NCI-H187 treated with DMSO at 0.1 percent for 48 hours (cell line): ENCODE data around the gene DTYMK.

Experiments used
- DNase-seq: peaks from one replicate; lab custom pipeline; 2025; lab: John Stamatoyannopoulos, UW

Gene DTYMK

GRCh38 chr2:241645915-241646645, 40.5 kb downstream of the DTYMK start:
- no peak for DNase-seq

DNA sequence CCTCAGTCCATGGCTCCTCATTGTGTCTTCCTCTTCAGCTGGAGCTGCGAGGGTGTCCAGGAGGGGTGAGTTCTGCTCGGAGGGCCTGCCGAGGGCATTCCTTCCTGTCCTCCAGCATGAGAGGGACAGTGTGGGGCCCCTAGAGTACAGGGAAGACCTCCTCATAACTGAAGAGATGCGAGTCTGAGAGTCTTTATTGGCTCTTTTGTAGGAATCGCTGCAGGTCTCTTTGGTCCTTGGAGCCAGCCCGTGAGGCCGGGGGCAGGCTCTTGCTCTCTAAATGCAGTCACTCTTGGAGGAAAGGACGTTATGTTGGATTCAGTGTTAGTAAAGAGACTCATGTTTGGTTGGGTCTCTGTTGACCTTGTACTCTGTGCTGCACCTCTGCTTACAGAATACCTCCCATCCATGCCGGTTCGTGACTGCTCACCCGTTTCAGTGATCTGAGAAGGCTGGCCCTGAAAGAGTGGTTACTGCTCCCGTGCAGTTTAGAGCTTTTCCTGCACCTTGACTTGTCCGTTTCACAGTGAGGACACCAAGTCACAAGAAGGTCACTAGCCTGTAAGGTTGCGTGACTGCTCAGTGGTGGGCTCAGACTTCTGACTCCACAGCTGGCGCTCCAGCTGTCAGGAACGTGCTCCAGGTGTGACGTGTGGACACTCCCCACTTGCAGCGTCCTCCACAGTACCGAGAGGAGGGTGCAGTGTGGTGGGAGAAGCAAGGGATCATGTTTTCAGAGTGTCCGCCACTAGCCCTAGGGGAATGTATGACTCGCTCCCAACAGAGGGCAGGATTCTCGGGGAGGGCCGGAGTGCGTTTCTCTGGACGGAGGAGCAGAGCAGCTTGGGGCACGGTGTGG, 41.3 kb downstream of the DTYMK start:
- DNase-seq: no peak

DNA sequence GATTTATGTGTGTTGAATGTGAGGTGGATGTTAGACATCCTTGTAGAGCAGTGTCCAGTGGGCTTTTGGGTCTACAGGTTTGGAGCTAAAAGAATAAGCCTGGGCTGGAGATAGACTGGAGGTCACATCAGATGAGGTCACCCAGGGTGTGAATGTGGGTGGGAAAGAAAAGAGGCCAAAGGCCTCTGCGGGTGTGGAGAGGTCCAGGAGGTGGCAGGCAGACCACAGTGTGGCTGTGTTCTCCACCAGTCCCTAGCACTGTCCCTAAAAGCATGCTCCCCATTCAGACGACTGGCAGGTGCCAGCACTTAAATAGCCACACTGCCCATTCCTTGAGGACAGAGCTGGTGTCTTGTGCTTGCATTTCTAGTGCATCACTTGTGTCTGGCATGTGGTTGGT, 45.0 kb downstream of the DTYMK start:
- DNase-seq: no peak

DNA sequence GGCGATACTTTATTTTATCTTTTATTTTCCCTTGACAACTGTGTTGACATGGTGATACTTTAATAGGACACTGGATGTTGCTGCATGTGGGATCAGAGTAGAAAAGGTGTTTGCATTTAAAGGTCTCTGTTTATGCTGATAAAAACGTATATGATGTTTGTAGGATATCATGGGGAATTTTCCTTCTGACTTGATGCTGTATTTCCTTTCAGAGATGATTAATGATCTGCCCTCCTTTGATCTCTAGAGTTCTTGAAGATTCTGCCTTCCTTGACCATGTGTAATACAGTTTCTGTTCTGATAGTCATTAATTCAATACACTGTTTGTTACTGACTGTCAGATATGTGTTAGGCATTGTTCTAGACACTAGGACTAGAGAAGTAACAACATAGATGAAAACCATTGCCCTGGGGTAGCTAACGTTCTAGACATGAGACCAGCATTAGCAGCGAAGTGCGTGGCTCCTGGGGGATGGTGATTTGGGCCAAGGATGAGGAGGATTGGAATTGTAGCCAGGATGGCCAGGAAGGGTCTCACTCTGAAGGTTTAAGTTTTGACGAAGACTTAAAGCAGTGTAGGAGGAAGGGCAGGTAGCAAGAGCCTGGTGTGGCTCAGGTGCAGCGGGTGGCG, 46.3 kb downstream of the DTYMK start:
- no peak for DNase-seq

- no peak for DNase-seq
These were observed 47.2 kb downstream of the DTYMK start for GRCh38 chr2:241639385-241639784.

DNA sequence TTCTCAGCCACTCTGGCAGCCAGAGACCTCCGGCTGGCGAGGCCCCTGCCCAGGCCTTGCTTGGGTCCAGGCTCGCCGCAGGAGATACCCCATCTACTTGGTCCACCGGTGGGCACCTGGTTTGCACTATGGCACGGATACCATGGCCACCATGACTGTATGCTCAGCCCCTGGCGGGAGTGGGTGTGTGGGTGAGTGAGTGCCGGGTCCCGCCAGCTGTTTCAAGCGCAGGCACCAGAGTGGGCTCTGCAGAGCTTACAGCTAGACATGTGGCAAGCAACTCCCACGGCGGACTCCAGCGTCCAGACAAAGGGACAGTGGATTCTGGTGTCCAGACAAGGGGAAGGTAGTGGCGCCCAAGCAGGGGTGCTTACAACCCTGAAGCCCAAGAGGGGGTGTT, 47.7 kb downstream of the DTYMK start:
- no peak for DNase-seq

GRCh38 chr2:241637795-241638660, 48.6 kb downstream of the DTYMK start:
- DNase-seq: no peak

DNA sequence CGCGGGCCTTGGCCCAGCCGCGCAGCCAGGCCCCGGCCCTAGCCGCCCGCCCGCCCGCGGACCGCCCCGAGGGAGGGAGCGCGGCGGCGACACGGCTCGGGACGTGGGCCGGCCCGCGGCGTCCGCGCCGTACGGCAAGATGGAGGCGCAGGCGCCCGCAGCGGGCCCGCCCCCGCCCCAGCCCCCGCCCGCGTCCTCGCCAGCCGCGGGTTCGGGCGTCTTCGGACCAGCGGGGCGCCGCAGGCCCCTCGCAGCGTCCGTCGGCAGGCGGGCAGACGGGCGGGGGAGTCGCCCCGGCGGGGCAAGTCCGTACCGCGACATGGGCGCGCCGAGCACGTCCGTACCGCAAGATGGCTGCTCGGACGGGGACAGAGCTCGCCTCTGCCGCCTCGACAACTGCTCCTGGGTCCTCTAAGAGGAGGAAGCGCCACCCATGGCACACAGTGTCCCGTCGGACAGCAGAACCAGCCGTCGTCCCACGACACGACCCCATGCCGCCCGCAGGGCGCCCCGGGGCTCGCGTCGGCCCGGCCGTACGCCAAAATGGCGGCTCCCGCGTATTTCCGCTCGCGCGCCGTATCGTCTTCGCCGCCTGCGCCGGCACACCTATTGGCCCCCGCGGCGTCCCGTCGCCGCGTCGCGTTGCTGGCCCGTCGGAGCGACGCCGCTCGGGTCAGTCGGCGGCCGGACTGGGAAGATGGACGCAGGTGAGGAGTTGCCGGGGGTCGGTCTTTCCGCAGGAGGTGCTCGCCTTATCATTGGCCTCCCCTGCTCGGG, 49.4 kb downstream of the DTYMK start, which contains the start of the genes ATG4B and THAP4:
Gene ATG4B (plus strand): TSS at position 676 of the 777 bp plus-strand sequence. CDS start 22 bp downstream, at position 698.
Gene THAP4 (minus strand): TSS at position 141 of the 777 bp plus-strand sequence. CDS start 141 bp downstream, outside the sequence.
- DNase-seq: no peak

- no peak for DNase-seq
These were observed 50.2 kb downstream of the DTYMK start for GRCh38 chr2:241636182-241637017.

DNA sequence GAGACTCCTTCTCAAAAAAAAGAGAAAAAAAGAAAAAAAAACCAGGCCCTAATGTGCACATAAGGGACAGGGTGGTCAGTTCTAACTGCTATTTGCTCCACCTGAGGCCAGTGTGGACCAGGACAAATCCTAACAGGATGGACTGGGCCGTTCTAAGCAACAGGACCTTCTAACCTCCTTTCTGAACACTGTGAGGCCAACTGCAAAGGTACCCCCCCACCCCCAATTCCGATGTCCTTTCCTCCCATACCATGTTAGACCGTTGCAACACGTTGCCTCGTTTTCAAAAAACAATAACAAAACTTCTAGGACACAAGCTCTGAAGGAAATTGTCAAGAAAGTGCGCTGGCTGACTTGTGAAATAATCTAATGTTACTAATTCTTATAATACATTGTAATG, 50.9 kb downstream of the DTYMK start:
- DNase-seq: no peak

DNA sequence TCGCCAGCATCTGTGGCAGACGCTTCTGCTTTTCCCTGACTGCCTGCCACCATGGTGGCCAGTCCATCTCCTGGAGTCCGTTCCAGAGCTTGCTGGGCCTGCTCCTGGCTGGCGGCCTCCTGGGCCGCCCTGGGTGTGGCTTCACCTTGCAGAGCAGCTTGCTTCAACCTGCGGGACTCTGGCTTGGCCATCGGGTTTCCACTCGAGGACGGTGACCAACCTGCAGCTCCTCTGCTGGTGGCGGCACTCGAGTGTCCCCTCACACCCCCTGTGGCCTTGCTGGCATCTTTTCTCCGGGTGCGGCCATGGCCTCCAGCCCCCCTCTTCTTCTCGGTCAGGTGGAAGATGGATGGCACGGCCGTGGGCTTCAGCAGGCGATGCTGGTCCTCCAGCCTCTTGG, 53.1 kb downstream of the DTYMK start:
- DNase-seq: no peak

GRCh38 chr2:241632478-241633325, 53.9 kb downstream of the DTYMK start:
- DNase-seq: no peak

DNA sequence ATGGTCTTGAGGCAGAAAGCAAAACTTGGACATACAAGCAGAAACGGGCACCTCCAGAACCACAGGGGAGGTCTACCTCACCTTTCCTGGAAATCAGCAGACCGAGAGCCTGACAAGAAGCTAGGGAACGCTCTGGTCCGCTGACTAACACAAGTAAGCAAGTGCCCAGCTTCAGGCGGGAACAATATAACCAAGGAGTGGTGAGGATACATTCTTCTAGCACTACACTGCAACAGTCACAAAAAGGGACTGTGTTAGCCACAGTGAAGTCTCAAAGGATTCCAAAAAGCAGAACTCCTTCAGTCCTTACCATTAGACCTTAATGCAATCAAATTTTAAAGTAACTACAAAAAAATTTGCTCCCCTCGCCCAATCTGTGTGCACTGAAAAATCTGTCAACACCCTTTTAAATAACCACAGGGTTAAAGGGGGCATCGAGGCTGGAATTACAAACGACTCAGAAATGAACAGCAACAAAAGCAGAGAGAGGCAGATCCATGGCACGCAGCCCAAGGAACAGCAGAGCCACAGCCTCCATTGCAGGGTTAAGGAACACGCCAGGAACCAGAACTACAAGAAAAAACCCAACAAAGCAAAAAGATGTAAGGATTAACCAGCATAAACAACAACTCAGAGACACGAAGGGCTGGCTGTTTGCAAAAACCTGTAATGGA, 56.7 kb downstream of the DTYMK start:
- DNase-seq: no peak

- DNase-seq: no peak
These were observed 58.9 kb downstream of the DTYMK start for GRCh38 chr2:241627675-241628074.
